HG02970 (cell line): Measurements from ENCODE around the gene TTC22.

Source experiments
- ATAC-seq: cut with Tn5 transposase; IDR thresholded peaks from one replicate; pipeline ENCODE4 v1.9.1; 2021; ENCODE audit warnings: mild to moderate bottlenecking, moderate library complexity, moderate number of reproducible peaks; ENCODE audit not compliant: unreplicated experiment, low FRiP score

Gene TTC22

GRCh38 chr1:54800899-54801759 is at the start of gene TTC22:
Gene TTC22, minus strand, starts transcription at chr1:54801323. Its CDS starts 160 bp downstream, at chr1:54801163.
- ATAC-seq: peak; percentile 61

GRCh38 chr1:54850737-54851136 is 49.6 kb upstream of the TTC22 start:
- ATAC-seq: no peak

GRCh38 chr1:54850069-54850730 is 49.1 kb upstream of the TTC22 start:
- ATAC-seq: no peak

- no peak for ATAC-seq
Observed at GRCh38 chr1:54849219-54850068, 48.3 kb upstream of the TTC22 start.

GRCh38 chr1:54848134-54848948 is 47.2 kb upstream of the TTC22 start:
- ATAC-seq: no peak

- ATAC-seq: no peak
Observed at GRCh38 chr1:54846716-54847284, 45.7 kb upstream of the TTC22 start.

- no peak for ATAC-seq
Observed at GRCh38 chr1:54846301-54846700, 45.2 kb upstream of the TTC22 start.

GRCh38 chr1:54845772-54846171 is 44.6 kb upstream of the TTC22 start:
- no peak for ATAC-seq

- no peak for ATAC-seq
Observed at GRCh38 chr1:54844564-54844963, 43.4 kb upstream of the TTC22 start.

GRCh38 chr1:54843449-54843848 is 42.3 kb upstream of the TTC22 start:
- no peak for ATAC-seq

- ATAC-seq: no peak
Observed at GRCh38 chr1:54842963-54843362, 41.8 kb upstream of the TTC22 start.

- no peak for ATAC-seq
Observed at GRCh38 chr1:54842206-54842915, 41.2 kb upstream of the TTC22 start.

- no peak for ATAC-seq
Observed at GRCh38 chr1:54839824-54840223, 38.7 kb upstream of the TTC22 start.

GRCh38 chr1:54838565-54839180 is 37.5 kb upstream of the TTC22 start:
- no peak for ATAC-seq

- no peak for ATAC-seq
Observed at GRCh38 chr1:54837002-54837853, 36.1 kb upstream of the TTC22 start.

- no peak for ATAC-seq
Observed at GRCh38 chr1:54836594-54836993, 35.5 kb upstream of the TTC22 start.

- ATAC-seq: no peak
Observed at GRCh38 chr1:54835970-54836369, 34.8 kb upstream of the TTC22 start.
